CD4-positive, alpha-beta T cell (primary cell): ENCODE measurements around the gene CAMK4. TPM values are rescaled to one million over a fixed set of nuclear protein-coding genes. Genes with fewer than 3 reads are reported as not detected.

Source experiments
- ATAC-seq: fragments of 200-7000 bp; cut with Tn5 transposase; one replicate; pipeline ENCODE4 v1.10.0; 2022; ENCODE audit warnings: mild to moderate bottlenecking; ENCODE audit not compliant: poor library complexity
- CTCF ChIA-PET: fragments of 350-600 bp; sonication (Branson Sonifier 250); formaldehyde crosslinking; loops from one replicate; lab custom pipeline; 2021; ENCODE audit warnings: antibody characterized with exemption, inconsistent platforms; lab: Charles Lee
- POLR2A ChIA-PET: fragments of 350-600 bp; sonication (Branson Sonifier 250); formaldehyde crosslinking; loops from one replicate; lab custom pipeline; 2021; ENCODE audit warnings: antibody characterized with exemption, inconsistent platforms; lab: Charles Lee
- DNase-seq, 14 experiments: peaks; one replicate each; pipeline ENCODE4 v3.0.0-alpha.2; 2013 to 2020; ENCODE audit warnings: mixed read lengths in 2 of 14
- H3K27ac ChIP-seq, 2 donors: one replicate each; pipeline versions ENCODE4 v1.5.1 to v1.7.0; 2013; ENCODE audit warnings: low read length in 2 of 2, low read depth in 1 of 2, mild to moderate bottlenecking in 1 of 2
- H3K27me3 ChIP-seq, 2 experiments: 1 replicate in 1 of 2; 2 replicates in 1 of 2; pipeline versions ENCODE4 v1.6.1 to v1.7.0; 2013; ENCODE audit warnings: low read length in 2 of 2, control low read depth in 1 of 2, mild to moderate bottlenecking in 1 of 2, moderate library complexity in 1 of 2; ENCODE audit not compliant: insufficient read depth in 2 of 2, control insufficient read depth in 1 of 2
- H3K36me3 ChIP-seq: one replicate; pipeline ENCODE4 v1.6.1; 2013; ENCODE audit warnings: low read length, control low read depth; ENCODE audit not compliant: insufficient read depth
- H3K4me1 ChIP-seq: one replicate; pipeline ENCODE4 v1.6.1; 2013; ENCODE audit warnings: low read length, control low read depth; ENCODE audit not compliant: insufficient read depth
- H3K4me3 ChIP-seq: one replicate; pipeline ENCODE4 v1.5.1; 2013; ENCODE audit warnings: mild to moderate bottlenecking, low read length, moderate library complexity
- H3K9me3 ChIP-seq, 2 experiments: 1 replicate in 1 of 2; 2 replicates in 1 of 2; pipeline versions ENCODE4 v1.6.1 to v1.7.0; 2013; ENCODE audit warnings: low read length in 2 of 2, mild to moderate bottlenecking in 2 of 2, control low read depth in 1 of 2, moderate library complexity in 1 of 2; ENCODE audit not compliant: control insufficient read depth in 1 of 2, insufficient read depth in 1 of 2
- H3K27ac Mint-ChIP-seq: one replicate; pipeline ENCODE4 v1.8.0; 2020; ENCODE audit warnings: mixed read lengths
- H3K27me3 Mint-ChIP-seq: one replicate; pipeline ENCODE4 v1.8.0; 2021; ENCODE audit warnings: mixed read lengths
- H3K36me3 Mint-ChIP-seq: one replicate; pipeline ENCODE4 v1.8.0; 2021; ENCODE audit warnings: low read depth, mixed read lengths
- H3K4me1 Mint-ChIP-seq: one replicate; pipeline ENCODE4 v1.8.0; 2021; ENCODE audit warnings: low read depth, mixed read lengths
- H3K4me3 Mint-ChIP-seq: one replicate; pipeline ENCODE4 v1.8.0; 2020; ENCODE audit warnings: mild to moderate bottlenecking, mixed read lengths
- H3K9me3 Mint-ChIP-seq: one replicate; pipeline ENCODE4 v1.8.0; 2020; ENCODE audit warnings: mixed read lengths
- CTCF ChIP-seq: fragments of 200-600 bp; IDR thresholded peaks from one replicate; pipeline ENCODE4 v1.8.0; 2022; ENCODE audit warnings: antibody characterized with exemption, mild to moderate bottlenecking
- intact Hi-C, 2 experiments: fragments of 100-400 bp; cut with DNase I in 1 of 2; cut with micrococcal nuclease in 1 of 2; formaldehyde crosslinking; loops; one replicate each; pipeline versions ENCODE4 v1.15.1 to v1.9.0; 2023 to 2025; cut with DNase I, micrococcal nuclease
- total RNA-seq, 174 experiments: library from RNA in 2 of 174; stranded (reverse) in 2 of 174; gene quantifications; one replicate each; pipeline ENCODE4 v1.2.3 and lab custom pipeline; 2021 to 2026

CAMK4 gene
- total RNA-seq, 2 experiments from 2014 or later = 202 to 225 TPM

GRCh38 chr5:111225926-111226325 lies 1.7 kb downstream of the CAMK4 start:
- no peaks in the 10 kb centered on the region for H3K27me3 ChIP-seq
- peak in 4 of 14 experiments; percentile 40 to 71 (median 66) for DNase-seq

GRCh38 chr5:111226556-111226955 lies 2.4 kb downstream of the CAMK4 start:
- no peak for TF ChIP-seq CTCF
- Mint-ChIP-seq H3K4me3 (peak overlapping the region; percentile 92), H3K4me1 (peaks cover 60% of the 10 kb centered on the region), H3K36me3 (peaks cover 70% of the 10 kb centered on the region), H3K9me3 (no peaks in the 10 kb centered on the region), H3K27me3 (no peaks in the 10 kb centered on the region), H3K27ac (peak overlapping the region; percentile 90)
- DNase-seq (no peak), ATAC-seq (no peak)
- Histone ChIP-seq H3K4me1 (peaks cover 39% of the 10 kb centered on the region), H3K9me3 (no peaks in the 10 kb centered on the region), H3K36me3 (no peaks in the 10 kb centered on the region), H3K27me3 (no peaks in the 10 kb centered on the region), H3K27ac (peak overlapping the region; percentile 79), H3K4me3 (peak overlapping the region; percentile 96)
- intact Hi-C loops = loop anchor here (1.0 to 10.0 kb wide), 4 partner anchors 11 to 132 kb away; partner anchors contain the start of gene WDR36 (in 1 of the 2)
- POLR2A ChIA-PET = interaction anchor here (0.6 to 10.7 kb wide), 9 partner anchors 12 to 1750 kb away, joined by 3 to 196 read pairs (median 3); partner anchors contain the start of genes DCP2 and WDR36
- CTCF ChIA-PET = interaction anchor here (1.0 to 5.3 kb wide), 5 partner anchors 11 to 69 kb away, joined by 3 to 42 read pairs (median 5); no protein-coding TSS in a partner anchor

More at GRCh38 chr5:111225926-111226325, 1.7 kb downstream of the CAMK4 start:
- ChIA-PET CTCF (interaction anchor here (1.0 to 5.3 kb wide), 4 partner anchors 12 to 68 kb away, joined by 3 to 42 read pairs (median 8); no protein-coding TSS in a partner anchor), POLR2A (interaction anchor here (0.6 to 10.7 kb wide), 6 partner anchors 12 to 53 kb away, joined by 3 to 196 read pairs (median 20); no protein-coding TSS in a partner anchor)
- Histone ChIP-seq H3K27ac (peak overlapping the region; percentile 79), H3K36me3 (no peaks in the 10 kb centered on the region), H3K4me3 (peak overlapping the region; percentile 96), H3K9me3 (no peaks in the 10 kb centered on the region), H3K4me1 (peaks cover 35% of the 10 kb centered on the region)
- peaks cover 54% of the 10 kb centered on the region for H3K4me1 Mint-ChIP-seq
- peak overlapping the region; percentile 90 for H3K27ac Mint-ChIP-seq
- peak; percentile 23 for ATAC-seq
- H3K36me3 Mint-ChIP-seq = peaks cover 66% of the 10 kb centered on the region
- H3K4me3 Mint-ChIP-seq = peak overlapping the region; percentile 92
- TF ChIP-seq CTCF = no peak
- intact Hi-C loops = loop anchor here (1.0 to 10.0 kb wide), 6 partner anchors 11 to 131 kb away; partner anchors contain the start of gene WDR36 (in 1 of the 2)
- H3K9me3 Mint-ChIP-seq = no peaks in the 10 kb centered on the region
- no peaks in the 10 kb centered on the region for H3K27me3 Mint-ChIP-seq

- no peaks in the 10 kb centered on the region for H3K9me3 ChIP-seq
- H3K36me3 ChIP-seq = no peaks in the 10 kb centered on the region
- H3K4me3 ChIP-seq = peak overlapping the region; percentile 96
- intact Hi-C loops = loop anchor here (2.0 to 10.0 kb wide), 3 partner anchors 27 to 133 kb away; partner anchors contain the start of gene WDR36 (in 1 of the 2)
- peaks cover 70% of the 10 kb centered on the region for H3K36me3 Mint-ChIP-seq
- ATAC-seq (no peak), DNase-seq (no peak)
- no peaks in the 10 kb centered on the region for H3K27me3 ChIP-seq
- H3K4me1 Mint-ChIP-seq = peaks cover 66% of the 10 kb centered on the region
- POLR2A ChIA-PET = interaction anchor here (0.6 to 10.7 kb wide), 6 partner anchors 11 to 1749 kb away, joined by 3 to 196 read pairs (median 19); partner anchors contain the start of genes DCP2 and WDR36
- peak overlapping the region; percentile 90 for H3K27ac Mint-ChIP-seq
- H3K4me3 Mint-ChIP-seq = peak overlapping the region; percentile 92
- CTCF ChIA-PET = interaction anchor here (1.0 to 5.3 kb wide), 5 partner anchors 10 to 69 kb away, joined by 3 to 42 read pairs (median 5); no protein-coding TSS in a partner anchor
- peaks cover 44% of the 10 kb centered on the region for H3K4me1 ChIP-seq
- H3K27me3 Mint-ChIP-seq = no peaks in the 10 kb centered on the region
- TF ChIP-seq CTCF = no peak
- H3K9me3 Mint-ChIP-seq = no peaks in the 10 kb centered on the region
- peak overlapping the region; percentile 79 for H3K27ac ChIP-seq
Observed at GRCh38 chr5:111227226-111227782, 3.1 kb downstream of the CAMK4 start.
